Lower leg skin (tissue), 3 donors: ENCODE data around the gene WDR64.

Experiments
- POLR2A ChIP-seq, 2 donors: fragments of 450-650 bp; IDR thresholded peaks; one replicate each; pipeline ENCODE4 v1.6.1; 2016 to 2017; ENCODE audit warnings: antibody characterized with exemption in 2 of 2, mild to moderate bottlenecking in 1 of 2, moderate library complexity in 1 of 2
- TF ChIP-seq, protein P1 (sequence below), 3 donors: fragments of 450-650 bp; IDR thresholded peaks; one replicate each; pipeline ENCODE4 v1.5.1; 2016; ENCODE audit warnings: antibody characterized with exemption in 3 of 3, mild to moderate bottlenecking in 3 of 3, moderate library complexity in 2 of 3

DNA sequence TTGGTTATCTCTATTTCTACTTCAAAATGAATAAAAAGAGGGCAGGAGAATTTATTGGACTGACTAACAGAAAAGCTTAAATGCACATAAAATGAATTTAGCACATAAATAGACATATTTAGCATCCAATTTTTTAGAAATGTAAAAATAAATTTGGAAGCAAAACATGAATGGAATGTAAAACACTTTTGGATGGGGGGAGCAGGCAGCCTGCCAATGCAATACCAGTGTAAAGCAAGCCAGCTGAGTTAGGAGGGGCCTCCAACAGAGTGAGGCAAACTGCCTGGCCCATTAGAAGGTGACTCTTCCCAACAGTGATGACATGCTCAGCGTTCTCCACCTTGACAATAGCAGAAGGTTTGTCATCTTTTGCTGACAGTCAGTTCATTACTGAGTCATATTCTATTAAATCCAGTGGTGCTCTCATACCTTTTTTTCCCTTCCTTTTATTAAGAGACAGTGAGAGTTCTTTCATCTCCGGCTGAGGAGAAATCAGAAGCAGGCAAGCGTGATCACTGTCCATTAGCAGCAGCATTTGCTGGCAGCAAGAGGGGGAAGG, 176.5 kb downstream of the WDR64 start:
- TF ChIP-seq, protein P1, sequence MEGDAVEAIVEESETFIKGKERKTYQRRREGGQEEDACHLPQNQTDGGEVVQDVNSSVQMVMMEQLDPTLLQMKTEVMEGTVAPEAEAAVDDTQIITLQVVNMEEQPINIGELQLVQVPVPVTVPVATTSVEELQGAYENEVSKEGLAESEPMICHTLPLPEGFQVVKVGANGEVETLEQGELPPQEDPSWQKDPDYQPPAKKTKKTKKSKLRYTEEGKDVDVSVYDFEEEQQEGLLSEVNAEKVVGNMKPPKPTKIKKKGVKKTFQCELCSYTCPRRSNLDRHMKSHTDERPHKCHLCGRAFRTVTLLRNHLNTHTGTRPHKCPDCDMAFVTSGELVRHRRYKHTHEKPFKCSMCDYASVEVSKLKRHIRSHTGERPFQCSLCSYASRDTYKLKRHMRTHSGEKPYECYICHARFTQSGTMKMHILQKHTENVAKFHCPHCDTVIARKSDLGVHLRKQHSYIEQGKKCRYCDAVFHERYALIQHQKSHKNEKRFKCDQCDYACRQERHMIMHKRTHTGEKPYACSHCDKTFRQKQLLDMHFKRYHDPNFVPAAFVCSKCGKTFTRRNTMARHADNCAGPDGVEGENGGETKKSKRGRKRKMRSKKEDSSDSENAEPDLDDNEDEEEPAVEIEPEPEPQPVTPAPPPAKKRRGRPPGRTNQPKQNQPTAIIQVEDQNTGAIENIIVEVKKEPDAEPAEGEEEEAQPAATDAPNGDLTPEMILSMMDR (IDR thresholded peaks at IDR 0.05), result no peak
- no peak for TF ChIP-seq POLR2A (IDR thresholded peaks at IDR 0.05)
